ENCODE measurements around the gene C10orf90. TPM values are rescaled to one million over a fixed set of nuclear protein-coding genes. Genes with fewer than 3 reads are reported as not detected.

The C10orf90 gene
- total RNA-seq, 1 donor from 2014 or later: not detected

DNA sequence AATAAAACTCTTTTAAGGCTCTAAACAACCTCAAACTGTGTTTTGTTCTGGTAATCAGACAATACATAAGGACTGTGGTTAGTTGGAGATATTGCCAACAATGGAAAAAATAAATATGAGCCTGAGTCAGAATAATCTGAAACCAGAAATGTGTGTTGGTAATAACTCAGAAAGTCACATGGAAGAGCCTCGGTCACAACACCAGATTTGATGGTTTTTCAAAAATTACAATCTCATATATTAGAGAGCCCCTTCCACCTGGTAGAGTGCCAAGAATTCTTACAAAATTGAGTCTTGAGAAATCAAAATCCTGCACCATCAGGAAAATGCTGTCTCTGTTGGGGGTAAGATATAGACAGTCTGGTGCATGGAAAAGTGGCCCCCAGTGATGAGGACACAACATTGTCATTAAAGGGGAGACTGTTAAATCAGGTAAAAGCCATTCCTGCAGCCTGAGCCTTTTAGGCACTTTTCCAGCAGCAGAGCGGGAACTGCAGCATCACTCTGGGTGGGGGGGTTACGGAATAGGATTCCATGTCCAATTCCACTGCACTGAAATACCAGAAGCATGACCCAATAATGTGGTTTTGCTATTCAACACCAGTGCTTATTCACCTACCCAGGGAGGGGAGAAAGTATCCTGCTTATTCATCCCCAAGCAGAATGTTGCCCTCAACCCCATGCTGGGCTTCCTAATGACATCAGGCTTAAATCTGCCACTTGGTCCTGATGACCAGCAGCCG, 272.7 kb downstream of the C10orf90 start:
- Histone ChIP-seq H3K4me2 (peak overlapping the region; percentile 8), H3K9ac (no peak overlapping the region), H3K27me3 (no peaks in the 10 kb centered on the region), H3K79me2 (ENCODE audit: low read depth) (no peaks in the 10 kb centered on the region), H3K4me1 (peaks cover 22% of the 10 kb centered on the region), H4K20me1 (ENCODE audit: low read depth) (no peaks in the 10 kb centered on the region), H3K9me3 (ENCODE audit: low read depth) (no peaks in the 10 kb centered on the region), H2AFZ (replicated peaks) (no peak overlapping the region), H3K36me3 (no peaks in the 10 kb centered on the region), H3K4me3 (no peak overlapping the region), H3F3A (ENCODE audit: low read depth) (no peaks in the 10 kb centered on the region), H3K27ac (no peak overlapping the region)
- Mint-ChIP-seq H3K27me3 (ENCODE audit: insufficient read depth, low read depth) (peaks cover 10% of the 10 kb centered on the region), H3K9me3 (no peaks in the 10 kb centered on the region), H3K4me1 (peaks cover 11% of the 10 kb centered on the region), H3K27ac (no peak overlapping the region), H3K36me3 (no peaks in the 10 kb centered on the region), H3K4me3 (no peak overlapping the region)
- TF ChIP-seq EZH2 (IDR thresholded peaks at IDR 0.05) (no peak), EZH2phosphoT487 (IDR thresholded peaks at IDR 0.05) (no peak)
- TF ChIP-seq, protein P1, sequence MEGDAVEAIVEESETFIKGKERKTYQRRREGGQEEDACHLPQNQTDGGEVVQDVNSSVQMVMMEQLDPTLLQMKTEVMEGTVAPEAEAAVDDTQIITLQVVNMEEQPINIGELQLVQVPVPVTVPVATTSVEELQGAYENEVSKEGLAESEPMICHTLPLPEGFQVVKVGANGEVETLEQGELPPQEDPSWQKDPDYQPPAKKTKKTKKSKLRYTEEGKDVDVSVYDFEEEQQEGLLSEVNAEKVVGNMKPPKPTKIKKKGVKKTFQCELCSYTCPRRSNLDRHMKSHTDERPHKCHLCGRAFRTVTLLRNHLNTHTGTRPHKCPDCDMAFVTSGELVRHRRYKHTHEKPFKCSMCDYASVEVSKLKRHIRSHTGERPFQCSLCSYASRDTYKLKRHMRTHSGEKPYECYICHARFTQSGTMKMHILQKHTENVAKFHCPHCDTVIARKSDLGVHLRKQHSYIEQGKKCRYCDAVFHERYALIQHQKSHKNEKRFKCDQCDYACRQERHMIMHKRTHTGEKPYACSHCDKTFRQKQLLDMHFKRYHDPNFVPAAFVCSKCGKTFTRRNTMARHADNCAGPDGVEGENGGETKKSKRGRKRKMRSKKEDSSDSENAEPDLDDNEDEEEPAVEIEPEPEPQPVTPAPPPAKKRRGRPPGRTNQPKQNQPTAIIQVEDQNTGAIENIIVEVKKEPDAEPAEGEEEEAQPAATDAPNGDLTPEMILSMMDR (IDR thresholded peaks at IDR 0.05): no peak
- peak; percentile 68 for DNase-seq (ENCODE audit: low spot score)

DNA sequence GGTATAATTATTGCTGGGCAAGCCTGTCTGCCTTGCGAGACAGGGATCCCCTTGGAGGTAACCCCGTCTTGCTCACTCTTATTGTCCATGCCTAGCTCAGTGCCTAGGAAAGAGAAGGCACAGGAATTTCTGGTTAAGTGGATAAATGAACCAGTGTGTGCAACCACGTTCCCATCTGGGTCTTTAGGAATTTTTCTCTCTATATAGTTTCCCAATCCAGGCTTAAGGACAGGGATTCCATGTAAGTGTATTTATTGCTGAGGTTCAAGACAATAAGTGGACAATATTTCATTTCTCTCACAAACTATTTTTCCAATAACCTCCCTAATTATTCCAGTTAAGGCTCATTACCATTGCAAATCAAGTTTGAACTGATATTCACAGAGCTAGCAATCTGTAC, 273.3 kb downstream of the C10orf90 start:
- H3K4me1 Mint-ChIP-seq: peaks cover 12% of the 10 kb centered on the region
- TF ChIP-seq EZH2phosphoT487 (IDR thresholded peaks at IDR 0.05): no peak
- TF ChIP-seq, protein P1 (IDR thresholded peaks at IDR 0.05): no peak
- TF ChIP-seq EZH2 (IDR thresholded peaks at IDR 0.05): no peak

DNA sequence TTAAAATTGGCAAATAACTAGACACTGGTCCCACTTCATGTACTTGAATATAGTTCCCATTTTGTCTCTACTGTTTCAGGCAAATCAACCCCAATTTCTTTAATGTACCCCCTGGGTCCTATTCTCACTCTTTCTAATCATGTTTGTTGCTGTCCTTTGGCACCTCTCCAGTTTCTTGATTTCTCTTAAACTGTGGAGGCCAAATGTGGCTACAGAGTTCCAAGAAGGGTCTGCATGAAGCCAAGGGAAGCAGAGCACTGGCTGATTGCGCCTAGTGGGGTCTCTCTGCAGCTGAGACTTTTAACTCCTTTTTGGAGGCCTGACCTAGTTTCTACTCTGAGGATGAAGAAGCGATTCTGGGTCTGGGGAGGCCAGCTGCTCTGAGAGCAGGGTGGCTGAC, 275.5 kb downstream of the C10orf90 start:
- H3K4me3 Mint-ChIP-seq: no peak overlapping the region
- H3K27ac Mint-ChIP-seq: no peak overlapping the region

More for the DNA sequence above, 273.3 kb downstream of the C10orf90 start:
- Histone ChIP-seq H3K4me2 (no peak overlapping the region), H3K79me2 (ENCODE audit: low read depth) (no peaks in the 10 kb centered on the region), H3K27me3 (no peaks in the 10 kb centered on the region), H3K27ac (no peak overlapping the region), H4K20me1 (ENCODE audit: low read depth) (no peaks in the 10 kb centered on the region), H3K4me3 (no peak overlapping the region), H3K9me3 (ENCODE audit: low read depth) (no peaks in the 10 kb centered on the region), H2AFZ (replicated peaks) (no peak overlapping the region), H3K36me3 (no peaks in the 10 kb centered on the region), H3F3A (ENCODE audit: low read depth) (no peaks in the 10 kb centered on the region), H3K4me1 (peaks cover 22% of the 10 kb centered on the region), H3K9ac (no peak overlapping the region)
- H3K27me3 Mint-ChIP-seq (ENCODE audit: insufficient read depth, low read depth): peaks cover 14% of the 10 kb centered on the region
- H3K27ac Mint-ChIP-seq: no peak overlapping the region
- no peak overlapping the region for H3K4me3 Mint-ChIP-seq
- no peaks in the 10 kb centered on the region for H3K9me3 Mint-ChIP-seq
- H3K36me3 Mint-ChIP-seq: no peaks in the 10 kb centered on the region
- no peak for DNase-seq (ENCODE audit: low spot score)

More for the DNA sequence above, 275.5 kb downstream of the C10orf90 start:
- no peaks in the 10 kb centered on the region for H3K36me3 Mint-ChIP-seq
- Histone ChIP-seq H3K4me1 (peaks cover 34% of the 10 kb centered on the region), H4K20me1 (ENCODE audit: low read depth) (no peaks in the 10 kb centered on the region), H3K4me3 (no peak overlapping the region), H2AFZ (replicated peaks) (no peak overlapping the region), H3K4me2 (no peak overlapping the region), H3K27me3 (peaks cover 5% of the 10 kb centered on the region), H3K27ac (no peak overlapping the region), H3F3A (ENCODE audit: low read depth) (peaks cover 7% of the 10 kb centered on the region), H3K9me3 (ENCODE audit: low read depth) (no peaks in the 10 kb centered on the region), H3K36me3 (no peaks in the 10 kb centered on the region), H3K9ac (no peak overlapping the region), H3K79me2 (ENCODE audit: low read depth) (no peaks in the 10 kb centered on the region)
- H3K27me3 Mint-ChIP-seq (ENCODE audit: insufficient read depth, low read depth): peaks cover 17% of the 10 kb centered on the region
- no peak for DNase-seq (ENCODE audit: low spot score)
- peaks cover 25% of the 10 kb centered on the region for H3K4me1 Mint-ChIP-seq
- TF ChIP-seq, protein P1 (IDR thresholded peaks at IDR 0.05): no peak
- no peak for TF ChIP-seq EZH2 (IDR thresholded peaks at IDR 0.05)
- no peak for TF ChIP-seq EZH2phosphoT487 (IDR thresholded peaks at IDR 0.05)
- no peaks in the 10 kb centered on the region for H3K9me3 Mint-ChIP-seq

Data from neural progenitor cell (in vitro differentiated cells).